Vagina (tissue), 2 donors: ENCODE measurements around the gene CD58.
"Not testable (repeated sequence)": the region's sequence is repeated elsewhere in the genome, so short reads cannot be mapped to it uniquely, and the experiment has no call there.

ENCODE experiments used
- POLR2A ChIP-seq, 2 donors: fragments of 450-650 bp; IDR thresholded peaks; one replicate each; pipeline ENCODE4 v1.6.1; 2017; ENCODE audit warnings: antibody characterized with exemption in 2 of 2, mild to moderate bottlenecking in 2 of 2, moderate library complexity in 2 of 2
- TF ChIP-seq, protein P1 (sequence below), 3 experiments: fragments of 450-650 bp in 2 of 3; fragments of 200-600 bp in 1 of 3; sonication (generic) in 1 of 3; IDR thresholded peaks; one replicate each; pipeline ENCODE4 v1.5.1; 2017 to 2019; ENCODE audit warnings: antibody characterized with exemption in 3 of 3, mild to moderate bottlenecking in 2 of 3, moderate library complexity in 2 of 3

DNA sequence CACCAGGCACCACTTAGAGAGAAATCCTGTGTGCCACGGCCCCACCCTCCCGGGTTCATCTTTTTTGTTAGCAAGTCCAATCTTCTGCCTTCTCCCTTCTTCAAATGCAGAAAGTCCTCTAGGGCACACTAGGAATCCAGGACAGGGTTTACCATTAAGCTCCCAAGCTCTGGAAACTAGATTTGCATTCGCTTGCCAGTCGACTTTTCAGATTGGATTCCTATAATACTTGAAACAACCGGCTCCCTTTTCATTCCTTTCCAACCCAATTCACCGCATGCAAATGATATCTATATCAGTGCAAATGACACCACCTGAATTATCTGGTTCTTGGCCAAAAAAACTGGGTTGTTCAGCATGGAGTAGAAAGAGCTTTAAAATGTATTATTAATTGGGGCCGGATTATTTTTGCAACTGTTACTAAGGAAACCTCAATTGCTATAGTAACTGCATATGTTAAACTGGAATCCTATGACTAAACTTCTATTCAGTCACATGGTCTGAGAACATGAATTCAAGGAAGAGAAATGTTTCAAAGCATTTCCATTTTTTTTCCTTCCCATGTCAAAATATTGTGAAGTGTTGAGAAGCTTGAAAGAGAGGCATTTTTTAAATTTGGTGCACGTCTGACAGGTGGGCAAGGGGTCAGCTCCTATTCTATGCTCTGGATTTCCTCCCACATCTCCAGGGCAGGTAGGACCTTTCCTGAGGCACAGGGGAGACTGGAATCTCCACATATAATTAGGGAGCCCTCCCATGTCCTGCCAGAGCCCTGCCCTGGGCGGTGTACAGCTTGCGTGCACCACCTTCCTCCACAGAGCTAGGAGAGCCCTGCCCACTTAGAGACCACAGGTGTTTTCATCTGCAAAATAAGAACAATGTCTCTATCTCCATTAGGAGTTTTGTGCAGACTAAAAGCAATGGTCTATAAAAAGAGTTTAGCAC is 20.5 kb upstream of the CD58 start:
- TF ChIP-seq, protein P1, sequence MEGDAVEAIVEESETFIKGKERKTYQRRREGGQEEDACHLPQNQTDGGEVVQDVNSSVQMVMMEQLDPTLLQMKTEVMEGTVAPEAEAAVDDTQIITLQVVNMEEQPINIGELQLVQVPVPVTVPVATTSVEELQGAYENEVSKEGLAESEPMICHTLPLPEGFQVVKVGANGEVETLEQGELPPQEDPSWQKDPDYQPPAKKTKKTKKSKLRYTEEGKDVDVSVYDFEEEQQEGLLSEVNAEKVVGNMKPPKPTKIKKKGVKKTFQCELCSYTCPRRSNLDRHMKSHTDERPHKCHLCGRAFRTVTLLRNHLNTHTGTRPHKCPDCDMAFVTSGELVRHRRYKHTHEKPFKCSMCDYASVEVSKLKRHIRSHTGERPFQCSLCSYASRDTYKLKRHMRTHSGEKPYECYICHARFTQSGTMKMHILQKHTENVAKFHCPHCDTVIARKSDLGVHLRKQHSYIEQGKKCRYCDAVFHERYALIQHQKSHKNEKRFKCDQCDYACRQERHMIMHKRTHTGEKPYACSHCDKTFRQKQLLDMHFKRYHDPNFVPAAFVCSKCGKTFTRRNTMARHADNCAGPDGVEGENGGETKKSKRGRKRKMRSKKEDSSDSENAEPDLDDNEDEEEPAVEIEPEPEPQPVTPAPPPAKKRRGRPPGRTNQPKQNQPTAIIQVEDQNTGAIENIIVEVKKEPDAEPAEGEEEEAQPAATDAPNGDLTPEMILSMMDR (IDR thresholded peaks at IDR 0.05): not testable (repeated sequence)
- TF ChIP-seq POLR2A (IDR thresholded peaks at IDR 0.05): not testable (repeated sequence)
